Skin of body (tissue), 2 donors: ENCODE results near the gene TTC21A. TPM values are rescaled to one million over a fixed set of nuclear protein-coding genes. Genes with fewer than 3 reads are reported as not detected.
"Not testable (repeated sequence)": the region's sequence is repeated elsewhere in the genome, so short reads cannot be mapped to it uniquely, and the experiment has no call there.

Source experiments
- DNase-seq: peaks from one replicate; lab custom pipeline; 2025; lab: John Stamatoyannopoulos, UW
- total RNA-seq: library from RNA; depleted of rRNA; stranded (reverse); fragments of >200 nt; gene quantifications from one replicate; pipeline ENCODE4 v1.2.3, GENCODE V29; 2014

Gene TTC21A
- total RNA-seq, 1 donor from 2014 or later, result 4.3 TPM

- DNase-seq, result no peak
Observed at GRCh38 chr3:39149498-39150147, 42.1 kb downstream of the TTC21A start.

GRCh38 chr3:39150148-39150802 is 42.8 kb downstream of the TTC21A start:
- DNase-seq, result no peak

DNA sequence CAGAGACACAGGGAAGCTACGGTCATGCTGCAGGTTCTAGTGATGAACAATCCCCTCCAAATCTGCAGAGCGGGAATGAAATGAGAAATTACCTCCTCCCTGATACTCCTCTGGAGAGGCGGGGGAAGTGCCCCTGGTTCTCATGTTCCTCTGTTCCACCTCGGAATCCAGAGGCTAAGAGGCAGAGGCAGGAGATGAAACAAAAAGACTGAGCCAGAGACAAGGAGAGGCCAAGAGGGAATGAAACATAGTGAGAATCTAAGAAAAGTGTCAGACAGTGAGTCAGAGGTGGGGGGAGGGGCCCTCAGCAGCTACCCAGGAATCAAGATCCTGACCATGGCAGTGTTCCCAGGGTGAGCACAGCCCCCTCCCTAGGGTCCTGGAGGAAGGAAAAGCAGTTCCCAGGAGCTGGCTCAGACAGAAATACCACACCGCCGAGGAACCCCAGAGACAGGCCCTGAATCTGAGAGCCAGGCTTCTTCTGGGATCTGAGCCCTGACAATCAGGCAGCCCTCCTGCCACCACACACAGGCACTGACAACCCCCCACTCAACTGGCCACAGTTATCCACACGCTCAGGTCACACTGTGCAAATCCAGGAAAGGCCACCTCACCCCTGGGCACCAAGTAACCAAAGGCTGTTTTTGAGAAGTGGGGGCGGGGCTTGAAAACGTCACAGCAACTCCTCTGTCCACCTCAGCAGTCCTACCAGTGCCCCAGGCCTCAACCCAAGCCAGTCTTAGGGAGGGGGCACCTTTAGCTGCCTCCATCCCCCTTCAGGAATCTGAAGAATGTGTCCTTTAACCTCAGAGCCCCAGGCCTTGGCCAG is 43.5 kb downstream of the TTC21A start:
- peak; percentile 88 for DNase-seq

DNA sequence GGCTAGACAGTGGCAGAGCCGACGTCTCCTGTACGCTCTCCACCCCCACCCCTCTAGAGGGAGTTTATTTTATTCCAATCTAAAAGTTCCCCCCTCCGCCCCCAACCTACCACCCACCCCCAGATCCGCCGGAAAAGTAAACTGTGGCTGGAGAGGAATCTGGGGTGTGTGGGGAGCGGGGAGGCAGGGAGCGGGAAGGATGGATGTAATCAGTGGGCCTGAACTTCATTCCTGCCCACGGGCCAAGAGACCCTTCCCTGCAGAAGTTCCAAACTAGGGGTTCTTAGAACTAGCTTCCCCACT is 46.4 kb downstream of the TTC21A start:
- no peak for DNase-seq

DNA sequence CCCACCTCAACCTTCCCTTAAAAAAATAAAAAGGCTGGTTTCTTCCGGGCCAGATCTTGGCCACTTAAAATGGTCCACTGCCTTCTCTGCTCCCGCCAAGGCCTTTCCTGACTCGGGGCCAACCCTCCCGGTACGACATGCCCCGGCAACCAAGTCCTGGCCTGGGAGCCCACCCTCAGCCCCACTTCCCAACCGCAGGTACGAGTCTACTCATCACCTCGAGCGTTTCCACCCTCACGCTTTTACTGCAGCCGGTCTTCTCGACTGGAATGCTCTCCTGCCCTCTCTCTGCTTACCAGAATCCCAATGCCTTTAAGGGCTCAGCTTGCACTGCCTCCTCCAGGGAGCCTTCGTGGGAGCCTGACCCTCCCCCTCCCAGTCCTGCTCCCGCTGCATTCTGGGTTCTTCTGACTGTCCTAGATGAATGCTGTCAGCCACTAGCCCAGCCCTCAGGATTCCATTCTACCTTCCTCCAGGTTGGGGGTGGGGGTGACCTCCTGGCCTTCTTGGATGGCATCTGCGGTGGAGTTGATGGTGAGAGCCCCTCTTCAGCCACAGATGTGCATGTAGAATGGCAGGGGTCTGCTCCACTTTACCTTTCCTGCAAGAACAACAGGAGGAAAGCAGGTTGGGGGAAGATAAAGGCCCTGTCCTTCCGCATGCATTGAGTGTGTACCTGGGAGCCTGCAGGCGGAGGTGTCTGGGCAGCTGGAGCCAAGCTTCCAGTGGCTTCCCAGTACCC is 47.0 kb downstream of the TTC21A start:
- DNase-seq, result no peak

- DNase-seq, result peak; percentile 82
Observed at GRCh38 chr3:39156421-39156820, 48.9 kb downstream of the TTC21A start.

GRCh38 chr3:39157359-39157758 is 49.9 kb downstream of the TTC21A start:
- DNase-seq, result no peak

DNA sequence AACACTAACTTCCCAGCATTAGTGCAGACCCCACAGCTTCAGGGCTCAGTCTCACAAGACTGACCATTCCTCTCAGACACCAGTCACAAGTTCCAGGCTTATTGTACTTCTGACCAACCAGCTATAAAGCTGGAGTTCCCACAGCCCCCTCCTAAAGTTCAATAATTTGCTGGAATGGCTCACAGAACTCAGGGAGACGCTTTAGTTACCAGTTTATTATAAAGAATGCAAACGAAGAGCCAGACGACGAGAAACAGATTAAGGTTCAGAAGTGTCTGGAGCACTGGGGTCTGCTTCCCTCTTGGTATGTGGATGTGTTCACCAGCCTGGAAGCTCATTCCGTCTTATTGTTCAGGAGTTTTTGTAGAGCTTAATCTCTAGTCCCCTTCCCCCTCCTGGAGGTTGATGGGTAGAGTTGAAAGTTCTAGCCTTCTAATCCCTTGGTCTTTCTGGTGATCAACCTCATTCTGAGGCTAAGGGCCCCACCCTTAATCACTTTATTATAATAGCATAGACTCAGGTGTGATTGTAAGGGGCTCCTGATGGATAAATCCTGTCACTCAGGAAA is 50.8 kb downstream of the TTC21A start:
- no peak for DNase-seq

GRCh38 chr3:39164414-39164813 is 56.9 kb downstream of the TTC21A start:
- no peak for DNase-seq

GRCh38 chr3:39165518-39165917 is 58.0 kb downstream of the TTC21A start:
- DNase-seq, result no peak

DNA sequence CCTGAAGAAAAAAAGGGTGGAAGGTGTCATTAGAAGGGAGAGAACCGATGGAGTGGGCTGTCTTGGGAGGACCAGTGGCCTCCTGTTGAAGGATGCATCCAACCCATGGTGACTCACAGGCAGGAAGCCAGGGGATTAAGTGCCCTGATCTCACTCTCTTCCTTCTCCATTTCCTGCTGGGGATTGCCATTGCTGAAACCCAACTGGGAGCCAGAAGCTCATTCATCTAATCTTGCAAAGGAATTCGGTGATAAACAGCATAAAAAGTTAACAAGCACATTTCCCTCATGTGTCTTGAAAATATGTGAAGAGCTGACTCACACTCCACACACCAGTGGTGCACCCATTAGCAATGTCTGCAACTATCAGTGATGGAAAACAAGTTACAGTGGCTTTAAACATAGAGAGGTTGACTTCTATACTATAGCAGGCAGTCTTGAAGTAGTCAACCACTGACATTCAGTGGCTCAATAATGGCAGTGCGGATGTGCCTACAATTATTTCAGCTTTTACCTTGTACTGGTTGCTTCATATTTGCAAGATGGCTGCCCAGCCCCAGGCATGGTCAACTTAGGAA is 58.7 kb downstream of the TTC21A start:
- DNase-seq, result no peak

- peak; percentile 75 for DNase-seq
Observed at GRCh38 chr3:39166932-39167532, 59.6 kb downstream of the TTC21A start.

DNA sequence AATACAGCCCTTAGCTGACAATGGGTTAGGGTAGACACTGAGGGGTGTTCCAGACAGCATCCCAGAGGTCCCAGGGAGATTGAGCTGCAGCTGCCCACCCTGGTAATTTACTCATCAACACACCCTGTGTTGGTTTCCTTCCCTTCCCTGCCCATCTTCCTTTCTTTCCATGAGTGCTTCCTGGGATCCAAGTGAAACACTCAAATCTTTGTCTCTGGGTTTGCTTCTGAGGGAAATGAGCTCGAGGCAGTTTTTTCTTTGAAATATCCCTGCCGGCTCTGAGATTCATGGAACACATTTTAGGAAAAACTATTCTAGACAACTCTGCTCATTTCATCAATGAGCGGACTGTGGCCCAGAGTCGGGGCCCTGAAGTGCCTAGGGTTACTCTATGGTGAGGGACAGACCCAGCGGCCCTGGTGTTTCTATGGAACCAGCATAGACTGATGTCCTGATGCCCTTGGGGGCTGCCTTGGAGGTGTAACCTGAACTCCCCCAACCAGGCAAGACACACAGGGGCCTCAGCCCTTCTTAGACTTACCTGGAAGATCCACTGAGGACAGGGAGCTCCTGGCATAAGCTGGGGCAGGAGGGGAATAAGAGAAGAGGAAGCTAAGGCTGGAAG is 60.8 kb downstream of the TTC21A start:
- no peak for DNase-seq

- DNase-seq, result no peak
Observed at GRCh38 chr3:39169712-39170111, 62.2 kb downstream of the TTC21A start.

DNA sequence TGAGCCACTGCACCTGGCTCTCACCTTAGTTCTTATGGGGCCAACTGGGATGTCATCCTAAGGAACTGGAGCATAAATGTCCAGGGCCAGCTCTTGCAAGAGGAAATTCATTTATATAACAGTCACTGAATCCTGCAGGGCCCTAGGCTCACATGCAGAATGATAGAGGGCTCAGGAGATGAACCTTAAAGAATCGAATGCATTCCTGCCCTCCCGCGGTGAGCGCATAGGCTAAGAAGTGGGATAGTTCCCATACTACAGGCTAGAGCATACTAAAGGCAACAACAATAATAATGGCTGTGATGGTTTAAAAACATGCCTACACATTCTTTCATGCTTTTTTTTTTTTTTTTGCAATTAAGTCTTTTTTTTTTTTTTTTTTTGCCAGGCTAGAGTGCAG is 63.0 kb downstream of the TTC21A start:
- DNase-seq, result no peak

DNA sequence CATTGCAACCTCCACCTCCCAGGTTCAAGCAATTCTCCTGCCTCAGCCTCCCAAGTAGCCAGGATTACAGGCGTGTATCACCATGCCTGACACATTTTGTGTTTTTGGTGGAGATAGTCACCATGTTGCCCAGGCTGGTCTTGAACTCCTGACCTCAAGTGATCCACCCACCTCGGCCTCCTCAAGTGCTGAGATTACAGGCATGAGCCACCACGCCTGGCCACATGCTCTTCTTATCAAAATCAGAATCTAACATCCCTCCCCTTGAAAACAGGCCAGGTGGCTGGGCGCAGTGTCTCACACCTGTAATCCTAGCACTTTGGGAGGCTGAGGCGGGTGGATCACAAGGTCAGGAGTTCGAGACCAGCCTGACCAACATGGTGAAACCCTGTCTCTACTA is 63.4 kb downstream of the TTC21A start:
- DNase-seq, result not testable (repeated sequence)

DNA sequence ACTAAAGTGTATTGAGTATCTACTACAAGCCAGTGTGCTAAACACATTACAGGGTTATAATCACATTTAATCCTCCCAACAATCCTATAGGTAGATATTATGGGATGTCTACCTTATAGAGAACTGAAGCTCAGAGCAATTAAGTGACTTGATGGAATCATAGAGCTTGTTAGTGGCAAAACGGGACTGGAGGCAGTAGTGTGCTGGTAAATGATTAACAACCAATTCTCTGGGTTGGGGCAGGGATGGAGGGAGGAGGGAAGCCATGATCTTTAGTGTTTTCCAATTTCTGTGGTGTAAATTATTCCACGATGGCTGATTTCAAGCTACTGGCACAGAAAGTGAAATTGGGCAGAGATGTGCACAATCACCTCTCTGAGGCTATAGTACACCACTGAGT is 64.4 kb downstream of the TTC21A start:
- DNase-seq, result no peak

GRCh38 chr3:39173318-39174125 is 66.0 kb downstream of the TTC21A start:
- DNase-seq, result no peak

DNA sequence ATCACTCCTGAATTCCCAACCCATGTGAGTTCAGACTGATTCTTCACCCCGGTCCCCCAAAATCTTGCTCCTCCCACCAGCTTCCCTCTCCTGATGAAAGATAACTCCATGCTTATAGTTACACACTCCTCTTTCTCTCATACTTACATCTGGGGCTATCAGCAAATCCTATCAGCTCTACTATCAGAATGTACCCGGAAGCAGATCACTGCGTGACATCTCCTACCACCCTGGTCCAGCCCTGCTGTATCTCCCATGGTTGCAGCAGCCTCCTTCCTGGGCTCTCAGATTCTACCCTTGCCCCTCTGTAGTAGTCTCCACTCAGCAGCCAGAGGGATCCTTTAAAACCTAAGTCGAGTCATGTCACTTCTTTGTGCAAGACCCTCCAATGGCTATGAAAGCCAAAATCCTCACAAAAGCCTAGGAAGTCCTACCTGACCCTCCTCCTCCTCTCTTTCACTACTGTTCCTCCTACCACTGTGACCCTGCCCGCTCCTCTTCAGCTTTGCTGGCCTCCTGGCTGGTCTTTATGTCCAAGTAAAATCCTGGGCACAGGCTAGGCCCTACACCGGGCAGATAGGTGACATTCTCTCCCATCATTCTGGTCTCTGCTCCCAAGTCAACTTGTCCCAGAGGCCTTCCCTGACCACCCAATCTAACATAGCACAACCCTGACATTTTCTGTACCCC is 68.7 kb downstream of the TTC21A start:
- DNase-seq, result no peak
